Posterior vena cava (tissue), 2 donors: ENCODE results near the gene TMEM176A. TPM values are rescaled to one million over a fixed set of nuclear protein-coding genes. Genes with fewer than 3 reads are reported as not detected.

Experiments used
- DNase-seq: peaks from one replicate; pipeline ENCODE4 v3.0.0-alpha.2; 2020; ENCODE audit warnings: low spot score
- intact Hi-C, 2 donors: fragments of 100-400 bp; cut with DNase I; formaldehyde crosslinking; loops; one replicate each; pipeline versions ENCODE4 v1.14.1 to v1.14.2; 2022 to 2023
- total RNA-seq, 2 donors: library from RNA; stranded (reverse); fragmentation: NEBNext Ultra II Directional; extraction: Animal tissue kit (Norgen Biotek cat#: 25700); gene quantifications; one replicate each; pipeline ENCODE4 v1.2.1, GENCODE V29; 2021
- donor health status: DM: yes; HTN: yes; CAD: no.
- donor health status: DM: yes; HTN: yes; CAD: no.

The TMEM176A gene
- total RNA-seq, 2 donors from 2014 or later: 47.2 to 70.7 TPM

- no peak for DNase-seq
- intact Hi-C loops: no loop called here
Observed at GRCh38 chr7:150838965-150839650, 38.5 kb downstream of the TMEM176A start.

GRCh38 chr7:150842018-150842417, 41.4 kb downstream of the TMEM176A start:
- intact Hi-C loops: no loop called here
- no peak for DNase-seq

- no peak for DNase-seq
- intact Hi-C loops: no loop called here
Observed at GRCh38 chr7:150842716-150843115, 42.1 kb downstream of the TMEM176A start.

- DNase-seq: no peak
- intact Hi-C loops: no loop called here
Observed at GRCh38 chr7:150845421-150845861, 44.9 kb downstream of the TMEM176A start.

GRCh38 chr7:150846291-150847115, 45.9 kb downstream of the TMEM176A start:
- intact Hi-C loops: no loop called here
- no peak for DNase-seq

- DNase-seq: no peak
- intact Hi-C loops: no loop called here
Observed at GRCh38 chr7:150847536-150847935, 47.0 kb downstream of the TMEM176A start.

GRCh38 chr7:150848111-150848510, 47.5 kb downstream of the TMEM176A start:
- DNase-seq: no peak
- intact Hi-C loops: no loop called here

- no peak for DNase-seq
- intact Hi-C loops: no loop called here
Observed at GRCh38 chr7:150848561-150849115, 48.1 kb downstream of the TMEM176A start.

- no peak for DNase-seq
- intact Hi-C loops: no loop called here
Observed at GRCh38 chr7:150849204-150849775, 48.7 kb downstream of the TMEM176A start.

- no peak for DNase-seq
- intact Hi-C loops: loop anchor here in 1 of 2 donors (10.0 kb wide), 1 partner anchor 75 kb away; no protein-coding TSS in a partner anchor
Observed at GRCh38 chr7:150850273-150850672, 49.7 kb downstream of the TMEM176A start.

- no peak for DNase-seq
- intact Hi-C loops: loop anchor here in 1 of 2 donors (10.0 kb wide), 1 partner anchor 77 kb away; no protein-coding TSS in a partner anchor
Observed at GRCh38 chr7:150851492-150852370, 51.2 kb downstream of the TMEM176A start.

- no peak for DNase-seq
- intact Hi-C loops: loop anchor here in 1 of 2 donors (10.0 kb wide), 1 partner anchor 78 kb away; no protein-coding TSS in a partner anchor
Observed at GRCh38 chr7:150852371-150852905, 51.9 kb downstream of the TMEM176A start, which contains the start of gene AOC1. Gene AOC1 (plus strand): TSS chr7:150852517. CDS start chr7:150856471, 3,954 bp downstream.

GRCh38 chr7:150854066-150855000, 53.8 kb downstream of the TMEM176A start:
- intact Hi-C loops: loop anchor here in 1 of 2 donors (10.0 kb wide), 1 partner anchor 80 kb away; no protein-coding TSS in a partner anchor
- no peak for DNase-seq
